Right renal cortex interstitium (tissue), 3 donors: Measurements from ENCODE around the gene SNAI3. TPM values are rescaled to one million over a fixed set of nuclear protein-coding genes. Genes with fewer than 3 reads are reported as not detected.

Experiments
- DNase-seq, 3 donors: peaks; one replicate each; pipeline ENCODE4 v3.0.0-alpha.2; 2013; ENCODE audit warnings: low read depth in 3 of 3, low spot score in 2 of 3
- polyA plus RNA-seq, 3 donors: library from polyadenylated mRNA; unstranded; fragments of 120-200 nt; gene quantifications; one replicate each; pipeline ENCODE4 v1.2.1, GENCODE V29; 2013; ENCODE audit not compliant: insufficient read length in 3 of 3

The SNAI3 gene
- polyA plus RNA-seq, 3 donors, result 0.42 to 0.62 (median 0.47) TPM

- no peak for DNase-seq
Observed at GRCh38 chr16:88721815-88722755, 35.8 kb upstream of the SNAI3 start.

GRCh38 chr16:88721236-88721635 is 34.9 kb upstream of the SNAI3 start:
- DNase-seq, result no peak

GRCh38 chr16:88720396-88720970 is 34.2 kb upstream of the SNAI3 start:
- no peak for DNase-seq

- DNase-seq, result no peak
Observed at GRCh38 chr16:88719933-88720296, 33.6 kb upstream of the SNAI3 start.

GRCh38 chr16:88719267-88719932 is 33.1 kb upstream of the SNAI3 start:
- DNase-seq, result no peak

- no peak for DNase-seq
Observed at GRCh38 chr16:88718178-88718577, 31.9 kb upstream of the SNAI3 start.

GRCh38 chr16:88716601-88717001 is 30.3 kb upstream of the SNAI3 start:
- DNase-seq, result no peak

GRCh38 chr16:88716201-88716600 is 29.9 kb upstream of the SNAI3 start:
- DNase-seq, result no peak

GRCh38 chr16:88715312-88716190 is 29.2 kb upstream of the SNAI3 start:
- no peak for DNase-seq

GRCh38 chr16:88714420-88715302 is 28.4 kb upstream of the SNAI3 start:
- DNase-seq, result no peak

- DNase-seq, result no peak
Observed at GRCh38 chr16:88713568-88714419, 27.5 kb upstream of the SNAI3 start.

GRCh38 chr16:88713054-88713453 is 26.7 kb upstream of the SNAI3 start:
- no peak for DNase-seq

- DNase-seq, result no peak
Observed at GRCh38 chr16:88712362-88712979, 26.2 kb upstream of the SNAI3 start.

GRCh38 chr16:88711750-88712340 is 25.5 kb upstream of the SNAI3 start:
- no peak for DNase-seq

GRCh38 chr16:88710556-88710955 is 24.2 kb upstream of the SNAI3 start:
- DNase-seq, result no peak

- DNase-seq, result no peak
Observed at GRCh38 chr16:88706965-88707826, 20.9 kb upstream of the SNAI3 start.
